ENCODE data around the gene ANKRD9. TPM values are rescaled to one million over a fixed set of nuclear protein-coding genes. Genes with fewer than 3 reads are reported as not detected.

Gene ANKRD9
- total and polyA plus RNA-seq, 9 of the 15 experiments (the other 6 are each of a cell fraction or from before 2014, with no cell fraction given): 0.04 to 32.9 (median 5.3) TPM

- TF ChIP-seq FOXO4 (CRISPR knock-in tag; IDR thresholded peaks at IDR 0.05): no peak
- TF ChIP-seq ZFP36 (IDR thresholded peaks at IDR 0.05; ENCODE audit: low read depth, low read length, partially characterized antibody): no peak
- no peak for TF ChIP-seq POLR2B (IDR thresholded peaks at IDR 0.05; ENCODE audit: low read depth, partially characterized antibody)
- TF ChIP-seq ZC3H4 (CRISPR knock-in tag; IDR thresholded peaks at IDR 0.05; ENCODE audit: borderline replicate concordance): peak; percentile 96
- TF ChIP-seq VEZF1 (CRISPR knock-in tag; IDR thresholded peaks at IDR 0.05): no peak; the same call in 1 of the 2 replicates
- no peak for TF ChIP-seq ATF3 (IDR thresholded peaks at IDR 0.05)
- no peak for TF ChIP-seq ATF3 (CRISPR knock-in tag; conservative IDR thresholded peaks at IDR 0.05)
- 0 out of 2 replicates have a peak, but pooled peaks have one; percentile 56 for TF ChIP-seq PREB (CRISPR knock-in tag; IDR thresholded peaks at IDR 0.05)
- peak; percentile 39; the same call in 1 of the 2 replicates for TF ChIP-seq USF1 (CRISPR knock-in tag; IDR thresholded peaks at IDR 0.05)
- peak; percentile 34; the same call in 1 of the 2 replicates for TF ChIP-seq ATF7 (IDR thresholded peaks at IDR 0.05)
- no peak for TF ChIP-seq CBX3 (IDR thresholded peaks at IDR 0.05; ENCODE audit: borderline replicate concordance in 1 of 2, low read length in 2 of 2)
- TF ChIP-seq CGGBP1 (CRISPR knock-in tag; IDR thresholded peaks at IDR 0.05): no peak
- TF ChIP-seq CTBP1 (IDR thresholded peaks at IDR 0.05; ENCODE audit: borderline replicate concordance): peak; percentile 42; the same call in 1 of the 2 replicates
- no peak for TF ChIP-seq IRF2 (CRISPR knock-in tag; IDR thresholded peaks at IDR 0.05)
- TF ChIP-seq ZNF668 (CRISPR knock-in tag; IDR thresholded peaks at IDR 0.05): no peak
- TF ChIP-seq PHF8 (IDR thresholded peaks at IDR 0.05; ENCODE audit: borderline replicate concordance, low read length): peak; percentile 32; the same call in 1 of the 2 replicates
- peak; percentile 77 for TF ChIP-seq HNRNPLL (IDR thresholded peaks at IDR 0.05; ENCODE audit: low read depth, low read length, poor library complexity, severe bottlenecking)
- peak; percentile 90 for TF ChIP-seq ZFX (CRISPR knock-in tag; IDR thresholded peaks at IDR 0.05)
- peak; percentile 58 for TF ChIP-seq CREM (IDR thresholded peaks at IDR 0.05; ENCODE audit: low read depth)
- TF ChIP-seq MAX (CRISPR knock-in tag; IDR thresholded peaks at IDR 0.05): peak; percentile 17; the same call in 1 of the 2 replicates
Observed at GRCh38 chr14:102508774-102509745, 516 bp downstream of the ANKRD9 start (continued).
